ENCODE measurements around the gene ZFYVE16.
"Not testable (repeated sequence)": the region's sequence is repeated elsewhere in the genome, so short reads cannot be mapped to it uniquely, and the experiment has no call there.

DNA sequence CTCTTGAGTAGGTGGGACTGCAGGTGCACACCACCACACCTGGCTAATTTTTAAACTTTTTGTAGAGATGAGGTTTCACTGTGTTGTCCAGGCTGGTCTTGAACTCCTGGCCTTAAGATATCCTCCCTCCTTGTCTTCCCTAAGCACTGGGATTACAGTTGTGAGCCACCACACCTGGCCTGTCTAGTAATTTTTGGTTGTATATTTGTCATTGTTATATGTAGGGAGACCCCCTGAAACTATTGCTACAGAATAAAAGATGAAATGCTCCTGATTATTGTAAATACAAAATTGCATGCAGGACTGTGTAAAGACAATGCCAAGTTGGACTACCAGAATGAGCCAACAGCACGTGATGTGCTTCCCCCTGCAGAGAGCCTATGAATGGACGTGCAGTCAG, 62.8 kb downstream of the ZFYVE16 start:
- TF ChIP-seq REST (IDR thresholded peaks at IDR 0.05); MAZ (IDR thresholded peaks at IDR 0.05; ENCODE audit: borderline replicate concordance, low read depth, low read length); JUNB (IDR thresholded peaks at IDR 0.05); ZFP36 (IDR thresholded peaks at IDR 0.05; ENCODE audit: borderline replicate concordance, partially characterized antibody); JUN (IDR thresholded peaks at IDR 0.05); CTCF (IDR thresholded peaks at IDR 0.05); EP300 (IDR thresholded peaks at IDR 0.05); RCOR1 (IDR thresholded peaks at IDR 0.05; ENCODE audit: low read depth, low read length): not testable (repeated sequence)
- TF ChIP-seq, protein P1, sequence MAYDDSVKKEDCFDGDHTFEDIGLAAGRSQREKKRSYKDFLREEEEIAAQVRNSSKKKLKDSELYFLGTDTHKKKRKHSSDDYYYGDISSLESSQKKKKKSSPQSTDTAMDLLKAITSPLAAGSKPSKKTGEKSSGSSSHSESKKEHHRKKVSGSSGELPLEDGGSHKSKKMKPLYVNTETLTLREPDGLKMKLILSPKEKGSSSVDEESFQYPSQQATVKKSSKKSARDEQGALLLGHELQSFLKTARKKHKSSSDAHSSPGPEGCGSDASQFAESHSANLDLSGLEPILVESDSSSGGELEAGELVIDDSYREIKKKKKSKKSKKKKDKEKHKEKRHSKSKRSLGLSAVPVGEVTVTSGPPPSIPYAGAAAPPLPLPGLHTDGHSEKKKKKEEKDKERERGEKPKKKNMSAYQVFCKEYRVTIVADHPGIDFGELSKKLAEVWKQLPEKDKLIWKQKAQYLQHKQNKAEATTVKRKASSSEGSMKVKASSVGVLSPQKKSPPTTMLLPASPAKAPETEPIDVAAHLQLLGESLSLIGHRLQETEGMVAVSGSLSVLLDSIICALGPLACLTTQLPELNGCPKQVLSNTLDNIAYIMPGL (CRISPR knock-in tag; IDR thresholded peaks at IDR 0.05; ENCODE audit: borderline replicate concordance) = not testable (repeated sequence)
